Keratinocyte (primary cell): Measurements from ENCODE around the gene PGLYRP3. TPM values are rescaled to one million over a fixed set of nuclear protein-coding genes. Genes with fewer than 3 reads are reported as not detected.

ENCODE experiments used
- DNase-seq: peaks from one replicate; pipeline ENCODE4 v3.0.0-alpha.2; 2011; ENCODE audit warnings: low read depth, missing footprints, low spot score
- FAIRE-seq: peaks from 2 replicates; lab custom pipeline; 2011; peaks lifted over from hg19 to GRCh38; lab: Jason Lieb, UNC
- H2AFZ ChIP-seq: 2 replicates; pipeline ENCODE4 v1.6.0; 2012; ENCODE audit warnings: low read length, control low read depth, inconsistent platforms; ENCODE audit not compliant: control insufficient read depth
- H3K27ac ChIP-seq: 2 replicates; pipeline ENCODE4 v1.5.1; 2011; ENCODE audit warnings: low read length; ENCODE audit not compliant: control insufficient read depth, insufficient read depth
- H3K27me3 ChIP-seq: 3 replicates; pipeline ENCODE4 v1.6.0; 2011; ENCODE audit warnings: low read length; ENCODE audit not compliant: control insufficient read depth, insufficient read depth; ENCODE audit errors: extremely low read depth
- H3K36me3 ChIP-seq, 2 experiments: 2 replicates in 1 of 2; 3 replicates in 1 of 2; pipeline ENCODE4 v1.5.1; 2011; ENCODE audit warnings: low read length in 2 of 2, mild to moderate bottlenecking in 1 of 2; ENCODE audit not compliant: control insufficient read depth in 2 of 2, insufficient read depth in 2 of 2; ENCODE audit errors: extremely low read depth in 1 of 2
- H3K4me1 ChIP-seq: 3 replicates; pipeline ENCODE4 v1.5.1; 2011; ENCODE audit warnings: low read length; ENCODE audit not compliant: control insufficient read depth, insufficient read depth; ENCODE audit errors: extremely low read depth
- H3K4me2 ChIP-seq: 3 replicates; pipeline ENCODE4 v1.6.0; 2011; ENCODE audit warnings: low read depth, low read length; ENCODE audit not compliant: control insufficient read depth, insufficient read depth; ENCODE audit errors: extremely low read depth
- H3K4me3 ChIP-seq, 3 experiments: fragments of 200-600 bp in 1 of 3; sonication (generic) in 1 of 3; 2 replicates in 2 of 3; 3 replicates in 1 of 3; pipeline ENCODE4 v1.5.1; 2011 to 2016; ENCODE audit warnings: low read length in 3 of 3, mild to moderate bottlenecking in 3 of 3, control low read depth in 2 of 3, inconsistent platforms in 1 of 3, low read depth in 1 of 3, mixed read lengths in 1 of 3, mixed run types in 1 of 3, moderate library complexity in 1 of 3; ENCODE audit not compliant: control insufficient read depth in 2 of 3, insufficient read depth in 2 of 3; ENCODE audit errors: extremely low read depth in 1 of 3
- H3K79me2 ChIP-seq: 2 replicates; pipeline ENCODE4 v1.6.0; 2012; ENCODE audit warnings: low read length; ENCODE audit not compliant: control insufficient read depth, insufficient read depth
- H3K9ac ChIP-seq: 3 replicates; pipeline ENCODE4 v1.6.0; 2011; ENCODE audit warnings: low read length; ENCODE audit not compliant: control insufficient read depth, insufficient read depth; ENCODE audit errors: extremely low read depth
- H3K9me1 ChIP-seq: 3 replicates; pipeline ENCODE4 v1.6.0; 2011; ENCODE audit warnings: low read length; ENCODE audit not compliant: control insufficient read depth, insufficient read depth; ENCODE audit errors: extremely low read depth
- H3K9me3 ChIP-seq: 2 replicates; pipeline ENCODE4 v1.5.1; 2012; ENCODE audit warnings: low read depth, low read length; ENCODE audit not compliant: control insufficient read depth
- H4K20me1 ChIP-seq: 3 replicates; pipeline ENCODE4 v1.6.0; 2011; ENCODE audit warnings: low read length; ENCODE audit not compliant: control insufficient read depth, insufficient read depth; ENCODE audit errors: extremely low read depth
- CTCF ChIP-seq, 3 experiments: IDR thresholded peaks in 1 of 3; conservative IDR thresholded peaks in 1 of 3; optimal IDR thresholded peaks in 1 of 3; 2 replicates in 2 of 3; 3 replicates in 1 of 3; pipeline versions ENCODE3 to v1.5.1; 2011; ENCODE audit warnings: low read length in 3 of 3, mild to moderate bottlenecking in 3 of 3, moderate library complexity in 2 of 3, control low read depth in 1 of 3, inconsistent platforms in 1 of 3; ENCODE audit not compliant: insufficient read depth in 2 of 3; ENCODE audit errors: extremely low read depth in 1 of 3
- EZH2 ChIP-seq: IDR thresholded peaks from one replicate; pipeline ENCODE4 v1.6.1; 2012; ENCODE audit warnings: inconsistent platforms, mild to moderate bottlenecking, low read length, moderate library complexity
- dilution Hi-C: fragments of 300-500 bp; cut with MboI; formaldehyde crosslinking; loops from one replicate; pipeline ENCODE4 v1.7.0; 2020; ENCODE audit warnings: low sequenced_read_pairs; ENCODE audit not compliant: extremely low pct_ligation_motif_present
- polyA plus RNA-seq, 5 experiments: library from polyadenylated mRNA; depleted of rRNA in 3 of 5; stranded (reverse) in 3 of 5; stranded (forward) in 1 of 5; unstranded in 1 of 5; fragments of >200 nt; gene quantifications; 1 replicate in 1 of 5; 2 replicates in 3 of 5; 3 replicates in 1 of 5; pipeline versions ENCODE4 v1.2.1 to v1.2.3, GENCODE V29; 2011 to 2012; ENCODE audit warnings: missing spikeins in 2 of 5, low read depth in 1 of 5, low replicate concordance in 1 of 5

PGLYRP3 gene
- polyA plus RNA-seq, 1 donor (not counting 4 experiments of a cell fraction or from before 2014, with no cell fraction given), result 0.93 TPM

GRCh38 chr1:153307221-153307600 lies 5.5 kb downstream of the PGLYRP3 start:
- DNase-seq (no peak), FAIRE-seq (no peak)
- no peaks in the 10 kb centered on the region for H3K36me3 ChIP-seq
- dilution Hi-C loops, result no loop called here
- TF ChIP-seq EZH2 (no peak), CTCF (optimal IDR thresholded peaks at IDR 0.05 in 1 of 3, IDR thresholded peaks at IDR 0.05 in 1 of 3, conservative IDR thresholded peaks at IDR 0.05 in 1 of 3; ENCODE audit: extremely low read depth in 1 of 3, insufficient read depth in 2 of 3, low read length in 3 of 3) (no peak)
- no peaks in the 10 kb centered on the region for H3K4me1 ChIP-seq
- no peak overlapping the region for H3K4me2 ChIP-seq
- no peak overlapping the region for H3K27ac ChIP-seq
- H2AFZ ChIP-seq, result no peak overlapping the region
- H4K20me1 ChIP-seq, result no peaks in the 10 kb centered on the region
- peaks cover 15% of the 10 kb centered on the region for H3K27me3 ChIP-seq
- H3K9me1 ChIP-seq, result no peaks in the 10 kb centered on the region
- no peak overlapping the region for H3K9ac ChIP-seq
- H3K4me3 ChIP-seq, result no peak overlapping the region
- H3K9me3 ChIP-seq, result no peaks in the 10 kb centered on the region
- no peaks in the 10 kb centered on the region for H3K79me2 ChIP-seq

- FAIRE-seq, result no peak
These were observed 6.2 kb downstream of the PGLYRP3 start for GRCh38 chr1:153306303-153307220.

More at GRCh38 chr1:153306303-153307220, 6.2 kb downstream of the PGLYRP3 start:
- Histone ChIP-seq H3K4me2 (no peak overlapping the region), H3K9me3 (no peaks in the 10 kb centered on the region), H3K27me3 (peaks cover 15% of the 10 kb centered on the region), H4K20me1 (no peaks in the 10 kb centered on the region), H3K9ac (no peak overlapping the region), H3K36me3 (no peaks in the 10 kb centered on the region), H3K79me2 (no peaks in the 10 kb centered on the region), H2AFZ (no peak overlapping the region), H3K4me1 (no peaks in the 10 kb centered on the region), H3K9me1 (no peaks in the 10 kb centered on the region), H3K27ac (no peak overlapping the region), H3K4me3 (no peak overlapping the region)
- dilution Hi-C loops, result no loop called here
- no peak for DNase-seq
- TF ChIP-seq EZH2 (no peak), CTCF (optimal IDR thresholded peaks at IDR 0.05 in 1 of 3, IDR thresholded peaks at IDR 0.05 in 1 of 3, conservative IDR thresholded peaks at IDR 0.05 in 1 of 3; ENCODE audit: extremely low read depth in 1 of 3, insufficient read depth in 2 of 3, low read length in 3 of 3) (no peak)
